Fibroblast of skin of right quadriceps (primary cell): ENCODE results near the gene DNAH17.
"Not testable (repeated sequence)": the region's sequence is repeated elsewhere in the genome, so short reads cannot be mapped to it uniquely, and the experiment has no call there.

Experiments
- DNase-seq: peaks from one replicate; pipeline ENCODE4 v3.0.0-alpha.2; 2013

Gene DNAH17

GRCh38 chr17:78471635-78472034, 105.6 kb downstream of the DNAH17 start:
- DNase-seq, result no peak

GRCh38 chr17:78469443-78469842, 107.8 kb downstream of the DNAH17 start:
- DNase-seq, result no peak

- DNase-seq, result no peak
These were observed 108.8 kb downstream of the DNAH17 start for GRCh38 chr17:78468366-78468765.

- no peak for DNase-seq
These were observed 110.1 kb downstream of the DNAH17 start for GRCh38 chr17:78466786-78467715.

- not testable (repeated sequence) for DNase-seq
These were observed 110.9 kb downstream of the DNAH17 start for GRCh38 chr17:78466109-78466785.

DNA sequence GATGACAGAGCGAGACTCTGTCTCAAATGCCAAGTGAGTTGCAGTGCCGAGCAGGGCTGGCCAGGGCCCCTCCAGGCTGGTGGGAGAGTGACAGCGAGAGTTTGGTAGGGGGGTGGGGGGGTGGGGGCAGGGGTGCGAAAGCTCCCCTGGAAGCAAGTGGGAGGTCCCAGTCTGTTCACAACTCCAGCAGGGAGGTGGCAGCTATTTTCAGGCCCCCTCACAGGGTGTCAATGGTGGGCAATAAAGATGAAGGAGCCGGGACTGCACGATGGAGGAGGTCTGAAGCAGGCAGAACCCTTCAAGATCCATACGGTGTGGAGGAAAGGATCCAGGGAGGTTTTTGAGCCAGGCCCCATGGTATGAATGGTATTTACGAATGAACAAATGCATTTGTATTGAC, 115.0 kb downstream of the DNAH17 start:
- no peak for DNase-seq

DNA sequence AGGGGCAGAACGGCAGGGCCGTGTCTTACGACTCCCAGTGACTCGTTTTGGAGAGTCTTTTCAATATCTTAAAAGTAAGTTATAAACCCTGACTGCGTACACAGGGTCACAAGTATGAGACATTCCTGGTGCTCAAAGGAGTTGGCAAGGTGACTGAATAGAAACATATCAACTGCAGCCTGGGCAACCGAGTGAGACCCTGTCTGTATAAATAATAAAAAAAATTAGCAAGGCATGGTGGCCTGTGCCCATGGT, 115.5 kb downstream of the DNAH17 start:
- DNase-seq, result no peak

- no peak for DNase-seq
These were observed 116.0 kb downstream of the DNAH17 start for GRCh38 chr17:78460951-78461798.

- DNase-seq, result no peak
These were observed 117.0 kb downstream of the DNAH17 start for GRCh38 chr17:78460176-78460675.

DNA sequence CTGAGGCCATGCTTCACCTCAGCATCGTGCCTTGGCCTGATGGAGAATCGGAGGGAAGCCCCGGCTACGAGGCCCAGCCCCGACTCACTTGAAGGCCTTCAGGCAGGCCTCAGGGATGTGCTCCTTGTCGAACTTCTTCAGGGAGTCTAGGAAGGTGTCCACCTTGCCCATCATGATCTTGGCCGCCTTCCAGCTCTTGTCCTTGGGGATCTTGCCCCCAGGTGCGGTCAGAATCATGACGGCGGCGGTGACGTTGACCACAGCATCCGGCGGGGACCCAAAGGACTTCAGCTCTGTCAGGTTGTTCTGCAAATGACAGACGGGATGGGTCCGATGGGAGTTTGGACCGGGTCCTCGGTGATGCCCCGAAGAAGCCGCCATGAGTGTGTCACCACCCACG, 117.5 kb downstream of the DNAH17 start:
- DNase-seq, result no peak

DNA sequence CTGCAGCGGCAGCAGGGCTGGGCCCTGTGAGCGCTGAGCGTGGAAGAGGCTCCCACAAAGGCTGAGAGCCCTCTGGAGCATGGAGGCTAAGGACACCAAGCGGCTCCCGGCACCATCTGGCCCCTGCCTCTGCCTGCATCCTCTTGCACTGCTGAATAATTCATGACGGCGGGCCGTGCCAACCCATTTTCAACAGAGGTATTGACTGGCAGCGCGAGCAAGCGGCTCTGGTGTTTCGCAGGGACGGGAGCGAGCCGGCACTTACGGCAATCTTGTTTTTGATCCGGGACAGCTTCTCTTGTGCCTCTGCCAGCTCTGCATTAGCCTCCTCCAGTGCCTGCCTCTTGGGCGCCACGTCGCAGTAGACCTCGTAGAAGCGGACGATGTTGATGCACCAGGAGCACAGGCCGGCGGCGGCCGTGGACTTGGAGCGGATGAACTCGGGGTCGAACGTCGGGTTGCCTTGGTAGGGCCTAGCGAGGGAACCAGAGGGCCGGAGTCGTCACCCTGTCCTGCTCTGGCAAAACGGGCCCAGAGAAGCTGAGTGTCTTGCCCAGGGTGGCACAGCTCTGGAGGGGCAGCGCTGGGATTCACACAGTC, 118.4 kb downstream of the DNAH17 start:
- no peak for DNase-seq

GRCh38 chr17:78458091-78458490, 119.1 kb downstream of the DNAH17 start:
- no peak for DNase-seq

GRCh38 chr17:78454346-78454745, 122.8 kb downstream of the DNAH17 start:
- no peak for DNase-seq

DNA sequence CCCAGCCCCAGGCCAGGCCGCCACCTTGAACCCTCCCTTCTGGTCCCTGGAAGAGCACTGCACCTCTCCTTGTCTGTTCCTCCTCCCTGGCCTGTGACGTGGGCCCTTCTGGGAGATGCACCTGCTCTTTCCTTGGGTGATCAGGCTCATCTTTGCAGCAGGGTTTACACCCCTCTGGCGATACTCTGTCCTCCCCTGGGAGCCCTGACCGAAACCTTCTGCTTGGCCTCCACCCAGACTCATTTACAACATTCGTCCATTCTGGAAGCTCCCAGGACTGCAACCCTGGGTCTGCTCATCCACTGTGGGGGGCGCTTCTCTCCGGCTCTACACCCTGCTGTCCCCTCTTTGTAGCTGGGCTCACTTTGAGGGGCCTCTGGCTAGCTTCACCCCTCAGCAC, 125.4 kb downstream of the DNAH17 start:
- DNase-seq, result no peak

- no peak for DNase-seq
These were observed 126.4 kb downstream of the DNAH17 start for GRCh38 chr17:78450696-78451345.

DNA sequence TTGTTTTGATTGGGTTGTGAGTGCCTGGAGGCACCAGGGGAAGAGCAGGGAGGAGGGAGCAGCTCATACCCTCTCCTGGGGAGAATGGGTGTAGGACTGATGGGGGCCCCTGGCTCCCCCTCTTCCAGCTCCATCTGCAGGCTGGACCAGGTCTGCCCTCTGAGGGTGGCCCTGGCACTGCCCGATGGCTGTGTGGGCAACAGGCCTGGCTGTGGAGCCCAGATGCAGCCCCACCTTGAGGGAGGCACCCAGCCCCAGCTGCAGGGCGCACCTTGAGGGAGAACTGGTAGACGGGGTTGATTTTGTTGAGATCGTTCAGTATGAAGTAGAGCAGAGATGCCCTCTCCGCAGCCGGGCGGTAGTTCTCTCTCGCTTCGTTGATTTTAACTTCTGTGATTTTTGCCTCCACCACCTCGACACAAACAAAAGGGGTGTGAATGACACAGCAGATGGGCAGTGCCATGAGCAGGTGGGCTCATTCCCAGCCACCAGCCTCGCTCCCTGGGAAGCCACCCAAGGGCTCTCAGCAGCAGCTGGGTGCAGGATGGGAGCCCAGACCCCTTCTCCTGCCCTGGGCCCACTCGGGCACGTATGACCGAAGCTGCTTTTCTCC, 127.1 kb downstream of the DNAH17 start:
- DNase-seq, result no peak

DNA sequence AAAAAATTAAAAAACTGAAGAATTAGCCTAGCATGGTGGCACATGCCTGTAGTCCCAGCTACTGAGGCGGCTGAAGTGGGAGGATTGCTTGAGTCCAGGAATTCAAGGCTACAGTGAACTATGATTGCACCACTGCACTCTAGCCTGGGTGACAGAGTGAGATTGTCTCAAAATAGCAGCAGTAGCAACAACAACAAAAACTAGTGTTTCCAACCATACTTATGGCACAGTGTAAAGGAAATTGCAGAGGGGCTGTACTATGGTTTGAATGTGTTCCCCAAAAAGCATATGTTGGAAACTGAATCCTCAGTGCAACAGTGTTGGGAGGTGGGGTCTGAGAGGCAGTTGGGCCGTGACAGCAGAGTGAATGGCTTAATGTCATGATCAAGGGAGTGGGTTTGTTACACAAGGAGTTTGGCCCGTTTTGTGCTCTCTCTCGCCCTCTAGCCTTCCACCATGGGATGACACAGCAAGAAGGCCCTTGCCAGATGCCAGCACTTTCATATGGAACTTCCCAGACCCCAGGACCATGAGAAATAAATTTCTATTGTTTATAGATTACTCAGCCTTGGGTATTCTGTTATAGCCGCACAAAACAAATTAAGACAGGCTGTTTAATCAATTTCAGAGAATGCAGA, 128.7 kb downstream of the DNAH17 start:
- DNase-seq, result no peak

DNA sequence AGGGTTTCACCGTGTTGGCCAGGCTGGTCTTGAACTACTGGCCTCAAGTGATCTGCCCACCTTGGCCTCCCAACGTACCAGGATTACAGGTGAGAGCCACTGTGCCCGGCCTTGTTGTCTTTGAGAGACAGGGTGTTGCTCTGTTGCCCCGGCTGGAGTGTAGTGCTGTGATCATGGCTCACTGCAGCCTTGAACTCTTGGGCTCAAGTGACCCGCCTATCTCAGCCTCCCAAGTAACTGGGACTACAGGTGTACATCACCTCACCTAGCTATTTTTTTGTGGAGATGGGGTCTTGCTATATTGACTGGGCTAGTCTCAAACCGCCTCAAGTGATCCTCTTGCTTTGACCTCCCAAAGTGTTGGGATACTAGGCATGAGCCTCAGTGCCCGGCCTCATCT, 130.4 kb downstream of the DNAH17 start:
- no peak for DNase-seq

GRCh38 chr17:78444392-78444791, 132.8 kb downstream of the DNAH17 start:
- no peak for DNase-seq

GRCh38 chr17:78442648-78443218, 134.5 kb downstream of the DNAH17 start:
- DNase-seq, result peak; percentile 26
